ENCODE results near the gene CREBBP. TPM values are rescaled to one million over a fixed set of nuclear protein-coding genes. Genes with fewer than 3 reads are reported as not detected.

CREBBP gene
- total and polyA plus RNA-seq, 9 of the 15 experiments (the other 6 are each of a cell fraction or from before 2014, with no cell fraction given), result 0.70 to 24.8 (median 5.6) TPM

DNA sequence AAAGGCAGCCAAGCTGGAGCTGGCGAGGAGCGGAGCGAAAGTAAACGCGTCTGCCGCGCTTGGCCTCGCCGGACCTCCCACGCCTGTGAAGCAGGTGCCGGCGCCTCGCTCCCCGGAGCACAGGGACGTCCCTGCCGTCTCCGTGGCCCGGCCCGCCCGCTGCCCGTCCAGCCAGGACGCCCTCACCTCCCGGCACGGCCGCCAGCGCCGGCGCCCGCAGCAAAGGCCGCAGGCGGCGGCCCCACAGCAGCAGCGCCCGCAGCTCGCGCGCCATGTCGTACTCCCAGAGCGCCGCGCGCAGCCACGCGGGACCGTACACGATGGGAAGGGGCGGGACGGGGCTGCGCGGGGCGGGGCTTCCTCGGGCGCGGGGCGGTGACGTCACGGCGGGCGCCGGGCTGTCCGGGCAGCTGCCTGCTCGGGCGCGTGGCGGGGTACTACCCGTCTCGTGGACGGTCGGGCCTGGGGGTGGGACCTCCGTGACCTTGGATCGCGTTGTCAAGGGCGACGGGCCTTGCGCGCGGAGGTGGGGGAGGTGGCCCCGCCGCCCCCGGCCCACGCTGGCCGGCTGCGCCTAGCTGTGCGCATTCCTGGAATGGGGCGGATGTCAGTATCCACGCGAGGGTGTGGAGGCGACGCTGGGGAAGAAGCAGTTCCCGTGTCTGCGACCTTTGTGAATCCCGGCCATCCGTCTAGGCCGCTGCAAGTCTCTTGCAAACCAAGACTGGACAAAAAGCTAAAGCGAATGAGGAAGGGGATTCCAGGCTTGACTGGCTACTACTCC, 163.1 kb downstream of the CREBBP start, which contains the start of gene TRAP1 (continued):
- TF ChIP-seq, protein P1, sequence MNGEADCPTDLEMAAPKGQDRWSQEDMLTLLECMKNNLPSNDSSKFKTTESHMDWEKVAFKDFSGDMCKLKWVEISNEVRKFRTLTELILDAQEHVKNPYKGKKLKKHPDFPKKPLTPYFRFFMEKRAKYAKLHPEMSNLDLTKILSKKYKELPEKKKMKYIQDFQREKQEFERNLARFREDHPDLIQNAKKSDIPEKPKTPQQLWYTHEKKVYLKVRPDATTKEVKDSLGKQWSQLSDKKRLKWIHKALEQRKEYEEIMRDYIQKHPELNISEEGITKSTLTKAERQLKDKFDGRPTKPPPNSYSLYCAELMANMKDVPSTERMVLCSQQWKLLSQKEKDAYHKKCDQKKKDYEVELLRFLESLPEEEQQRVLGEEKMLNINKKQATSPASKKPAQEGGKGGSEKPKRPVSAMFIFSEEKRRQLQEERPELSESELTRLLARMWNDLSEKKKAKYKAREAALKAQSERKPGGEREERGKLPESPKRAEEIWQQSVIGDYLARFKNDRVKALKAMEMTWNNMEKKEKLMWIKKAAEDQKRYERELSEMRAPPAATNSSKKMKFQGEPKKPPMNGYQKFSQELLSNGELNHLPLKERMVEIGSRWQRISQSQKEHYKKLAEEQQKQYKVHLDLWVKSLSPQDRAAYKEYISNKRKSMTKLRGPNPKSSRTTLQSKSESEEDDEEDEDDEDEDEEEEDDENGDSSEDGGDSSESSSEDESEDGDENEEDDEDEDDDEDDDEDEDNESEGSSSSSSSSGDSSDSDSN (IDR thresholded peaks at IDR 0.05; ENCODE audit: borderline replicate concordance in 1 of 2, low read depth in 2 of 2, low read length in 2 of 2), result no peak
- TF ChIP-seq ZNF224 (CRISPR knock-in tag; IDR thresholded peaks at IDR 0.05), result peak; percentile 53; the same call in 1 of the 2 replicates
- TF ChIP-seq PHB (CRISPR knock-in tag; IDR thresholded peaks at IDR 0.05), result no peak
- peak; percentile 97 for TF ChIP-seq RBFOX2 (IDR thresholded peaks at IDR 0.05; ENCODE audit: low read depth, low read length)
- 0 out of 2 replicates have a peak, but pooled peaks have one; percentile 31 for TF ChIP-seq BRD4 (IDR thresholded peaks at IDR 0.05)
- no peak for TF ChIP-seq ZNF121 (CRISPR knock-in tag; conservative IDR thresholded peaks at IDR 0.05)
- no peak for TF ChIP-seq CREBBP (IDR thresholded peaks at IDR 0.05; ENCODE audit: low read depth, low read length)
- TF ChIP-seq PML (IDR thresholded peaks at IDR 0.05; ENCODE audit: low read length), result peak; percentile 35; the same call in 1 of the 2 replicates
- TF ChIP-seq STAG1 (CRISPR knock-in tag; IDR thresholded peaks at IDR 0.05; ENCODE audit: borderline replicate concordance), result no peak
- TF ChIP-seq MCM3 (IDR thresholded peaks at IDR 0.05), result no peak
- TF ChIP-seq, protein P2, sequence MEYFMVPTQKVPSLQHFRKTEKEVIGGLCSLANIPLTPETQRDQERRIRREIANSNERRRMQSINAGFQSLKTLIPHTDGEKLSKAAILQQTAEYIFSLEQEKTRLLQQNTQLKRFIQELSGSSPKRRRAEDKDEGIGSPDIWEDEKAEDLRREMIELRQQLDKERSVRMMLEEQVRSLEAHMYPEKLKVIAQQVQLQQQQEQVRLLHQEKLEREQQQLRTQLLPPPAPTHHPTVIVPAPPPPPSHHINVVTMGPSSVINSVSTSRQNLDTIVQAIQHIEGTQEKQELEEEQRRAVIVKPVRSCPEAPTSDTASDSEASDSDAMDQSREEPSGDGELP (CRISPR knock-in tag; IDR thresholded peaks at IDR 0.05; ENCODE audit: borderline replicate concordance), result peak; percentile 49; the same call in 1 of the 2 replicates
- TF ChIP-seq, protein P3, sequence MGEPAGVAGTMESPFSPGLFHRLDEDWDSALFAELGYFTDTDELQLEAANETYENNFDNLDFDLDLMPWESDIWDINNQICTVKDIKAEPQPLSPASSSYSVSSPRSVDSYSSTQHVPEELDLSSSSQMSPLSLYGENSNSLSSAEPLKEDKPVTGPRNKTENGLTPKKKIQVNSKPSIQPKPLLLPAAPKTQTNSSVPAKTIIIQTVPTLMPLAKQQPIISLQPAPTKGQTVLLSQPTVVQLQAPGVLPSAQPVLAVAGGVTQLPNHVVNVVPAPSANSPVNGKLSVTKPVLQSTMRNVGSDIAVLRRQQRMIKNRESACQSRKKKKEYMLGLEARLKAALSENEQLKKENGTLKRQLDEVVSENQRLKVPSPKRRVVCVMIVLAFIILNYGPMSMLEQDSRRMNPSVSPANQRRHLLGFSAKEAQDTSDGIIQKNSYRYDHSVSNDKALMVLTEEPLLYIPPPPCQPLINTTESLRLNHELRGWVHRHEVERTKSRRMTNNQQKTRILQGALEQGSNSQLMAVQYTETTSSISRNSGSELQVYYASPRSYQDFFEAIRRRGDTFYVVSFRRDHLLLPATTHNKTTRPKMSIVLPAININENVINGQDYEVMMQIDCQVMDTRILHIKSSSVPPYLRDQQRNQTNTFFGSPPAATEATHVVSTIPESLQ (CRISPR knock-in tag; IDR thresholded peaks at IDR 0.05), result no peak; the same call in 1 of the 2 replicates
- TF ChIP-seq TAL1 (IDR thresholded peaks at IDR 0.05), result no peak
- no peak for TF ChIP-seq FOXA1 (IDR thresholded peaks at IDR 0.05; ENCODE audit: borderline replicate concordance)
- TF ChIP-seq NONO (IDR thresholded peaks at IDR 0.05; ENCODE audit: low read depth in 2 of 2, low read length in 1 of 2), result peak; percentile 64 to 66; a peak in 3 of 4 replicates
- TF ChIP-seq, protein P4, sequence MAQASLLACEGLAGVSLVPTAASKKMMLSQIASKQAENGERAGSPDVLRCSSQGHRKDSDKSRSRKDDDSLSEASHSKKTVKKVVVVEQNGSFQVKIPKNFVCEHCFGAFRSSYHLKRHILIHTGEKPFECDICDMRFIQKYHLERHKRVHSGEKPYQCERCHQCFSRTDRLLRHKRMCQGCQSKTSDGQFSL (CRISPR knock-in tag; IDR thresholded peaks at IDR 0.05), result peak; percentile 19; the same call in 1 of the 2 replicates
- TF ChIP-seq, protein P4 (tag; IDR thresholded peaks at IDR 0.05), result no peak
- TF ChIP-seq NCOA6 (IDR thresholded peaks at IDR 0.05), result no peak
- no peak for TF ChIP-seq CAMTA2 (CRISPR knock-in tag; conservative IDR thresholded peaks at IDR 0.05)
- TF ChIP-seq MEF2D (tag; conservative IDR thresholded peaks at IDR 0.05; ENCODE audit: low read depth), result no peak
- TF ChIP-seq GATAD2B (IDR thresholded peaks at IDR 0.05; ENCODE audit: borderline replicate concordance), result peak; percentile 94
- TF ChIP-seq CCNT2 (IDR thresholded peaks at IDR 0.05; ENCODE audit: borderline replicate concordance, extremely low read depth, insufficient read length, low read depth, low read length), result peak; percentile 75
- TF ChIP-seq MEF2A (IDR thresholded peaks at IDR 0.05; ENCODE audit: control insufficient read depth, low read depth, low read length), result no peak

Measured in K562 (cell line).